Skin of body (tissue), 2 donors: Measurements from ENCODE around the gene DTD1. TPM values are rescaled to one million over a fixed set of nuclear protein-coding genes. Genes with fewer than 3 reads are reported as not detected.
A peak's percentile ranks its signal among the peaks of the same experiment; 100 is the strongest.

Source experiments
- DNase-seq: peaks from one replicate; lab custom pipeline; 2025; lab: John Stamatoyannopoulos, UW
- total RNA-seq: library from RNA; depleted of rRNA; stranded (reverse); fragments of >200 nt; gene quantifications from one replicate; pipeline ENCODE4 v1.2.3, GENCODE V29; 2014

The DTD1 gene, protein sequence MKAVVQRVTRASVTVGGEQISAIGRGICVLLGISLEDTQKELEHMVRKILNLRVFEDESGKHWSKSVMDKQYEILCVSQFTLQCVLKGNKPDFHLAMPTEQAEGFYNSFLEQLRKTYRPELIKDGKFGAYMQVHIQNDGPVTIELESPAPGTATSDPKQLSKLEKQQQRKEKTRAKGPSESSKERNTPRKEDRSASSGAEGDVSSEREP
- 17.2 TPM for total RNA-seq

DNA sequence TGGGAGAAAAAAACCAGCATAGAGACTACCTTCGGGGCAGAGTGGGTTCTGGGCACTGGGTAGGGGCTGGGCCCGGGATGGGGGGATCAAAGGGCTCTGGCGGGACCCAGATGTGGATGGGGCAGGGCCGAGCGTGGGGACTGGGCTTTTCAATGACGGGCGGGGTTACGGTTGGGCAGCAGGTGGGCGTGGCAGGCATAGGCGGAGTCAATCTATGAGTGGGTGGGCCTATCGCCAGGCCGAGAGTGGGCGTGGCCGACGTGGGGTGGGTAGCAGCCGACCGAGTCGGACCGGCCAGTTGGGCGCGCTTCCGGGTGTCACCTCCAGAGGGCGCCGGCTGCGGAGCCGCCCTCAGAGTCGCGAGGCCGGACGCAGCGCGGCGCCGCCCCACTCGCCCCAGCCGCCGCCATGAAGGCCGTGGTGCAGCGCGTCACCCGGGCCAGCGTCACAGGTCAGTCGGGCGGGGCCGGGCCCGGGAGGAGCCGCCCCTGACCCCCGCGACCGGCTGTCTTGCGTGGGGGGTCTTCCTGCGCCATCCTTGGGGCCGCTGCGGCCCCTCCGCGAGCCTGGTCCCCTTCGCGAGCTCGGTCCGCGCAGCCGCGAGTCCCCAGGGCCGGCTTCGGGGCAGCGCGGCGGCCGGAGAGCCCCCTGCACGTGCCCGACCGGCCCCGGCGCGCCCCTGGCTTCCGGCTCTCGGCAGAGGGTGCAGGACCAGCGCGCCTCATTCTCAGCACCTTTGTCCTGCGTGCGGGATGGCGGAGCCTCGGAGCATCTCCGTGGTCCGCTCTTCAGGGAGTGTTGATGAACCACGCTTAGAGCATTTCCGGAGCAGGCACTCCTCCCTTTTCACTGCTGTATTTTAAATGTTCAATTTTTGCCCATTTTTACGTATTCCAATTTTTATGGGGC, at the start of gene DTD1:
TSS of gene DTD1 (plus strand) at position 390 of the 909 bp plus-strand sequence. CDS start at position 409, 19 bp downstream.
- peak; percentile 23 for DNase-seq

DNA sequence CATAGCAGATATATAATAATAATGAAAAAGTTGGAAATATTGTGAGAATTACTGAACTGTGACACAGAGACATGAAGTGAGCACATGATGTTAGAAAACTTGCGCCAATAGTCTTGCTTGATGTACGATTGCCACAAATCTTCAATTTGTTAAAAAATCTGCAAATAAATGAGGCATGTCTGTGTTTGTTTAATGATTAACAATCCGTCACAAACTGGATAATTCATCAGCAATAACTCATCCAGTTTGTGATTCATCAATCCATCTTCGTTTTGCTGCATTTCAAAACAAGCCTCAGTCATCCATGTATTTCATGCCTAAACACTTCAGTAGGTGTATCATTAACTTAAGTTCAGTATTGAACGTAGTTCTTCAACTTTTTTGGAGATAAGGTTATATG, 46.1 kb upstream of the DTD1 start:
- no peak for DNase-seq

DNA sequence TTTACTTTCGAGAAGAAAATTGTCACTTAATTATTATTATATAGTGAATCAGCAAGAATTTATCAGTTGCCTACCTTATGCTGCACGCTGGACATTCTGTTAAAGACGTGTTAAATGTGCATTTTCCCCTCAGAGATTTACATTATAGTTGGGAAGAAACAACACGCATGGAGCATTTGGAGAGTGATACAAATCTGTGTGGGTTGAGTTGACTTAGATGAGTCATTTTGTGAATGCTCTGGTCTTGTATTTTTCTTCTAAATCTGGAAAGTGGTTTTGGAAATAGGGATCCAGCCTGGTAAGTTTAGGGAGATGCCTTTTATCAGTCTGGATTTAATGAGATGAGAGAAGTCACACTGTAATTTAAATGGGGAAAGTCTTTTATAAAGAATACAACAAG, 44.6 kb upstream of the DTD1 start:
- DNase-seq, result no peak

DNA sequence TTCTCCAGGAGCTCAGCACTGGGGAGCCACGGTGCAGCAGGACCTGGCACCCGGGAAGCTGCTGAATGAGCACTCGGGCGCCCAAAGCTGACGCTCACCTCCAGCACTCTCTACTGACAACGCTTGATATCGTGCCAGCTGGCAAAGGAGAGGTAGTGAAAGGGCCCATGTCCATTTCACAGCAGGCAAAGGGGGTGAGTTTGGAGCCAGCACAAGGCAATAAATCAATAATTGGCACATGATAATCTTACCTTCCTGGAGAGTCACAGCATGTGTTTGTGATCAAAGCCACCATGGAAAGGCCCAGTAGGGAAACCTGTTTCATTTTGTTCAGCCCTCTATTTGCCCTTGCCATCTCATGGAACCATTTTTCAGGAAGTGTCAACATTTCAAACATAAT, 43.9 kb upstream of the DTD1 start:
- DNase-seq, result no peak

DNA sequence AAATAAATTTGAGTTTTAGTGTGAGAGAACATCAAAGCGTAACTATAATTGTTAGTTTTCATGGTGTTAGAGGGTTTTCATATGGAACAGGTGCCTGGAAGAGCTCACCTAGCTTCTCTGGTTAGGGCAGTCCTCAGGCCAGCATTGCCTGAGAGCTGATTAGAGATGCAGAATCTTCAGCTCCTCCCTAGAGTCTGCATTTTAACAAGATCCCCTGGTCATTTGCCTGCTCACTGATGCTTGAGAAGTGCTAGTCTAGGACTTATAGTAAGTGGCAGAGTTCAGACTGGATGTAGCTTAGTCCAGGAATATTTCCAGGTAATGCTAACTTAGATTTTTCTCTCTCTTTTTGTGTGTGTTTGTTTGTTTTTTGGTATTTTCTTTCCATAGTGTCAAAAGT, 42.3 kb upstream of the DTD1 start:
- DNase-seq, result no peak

DNA sequence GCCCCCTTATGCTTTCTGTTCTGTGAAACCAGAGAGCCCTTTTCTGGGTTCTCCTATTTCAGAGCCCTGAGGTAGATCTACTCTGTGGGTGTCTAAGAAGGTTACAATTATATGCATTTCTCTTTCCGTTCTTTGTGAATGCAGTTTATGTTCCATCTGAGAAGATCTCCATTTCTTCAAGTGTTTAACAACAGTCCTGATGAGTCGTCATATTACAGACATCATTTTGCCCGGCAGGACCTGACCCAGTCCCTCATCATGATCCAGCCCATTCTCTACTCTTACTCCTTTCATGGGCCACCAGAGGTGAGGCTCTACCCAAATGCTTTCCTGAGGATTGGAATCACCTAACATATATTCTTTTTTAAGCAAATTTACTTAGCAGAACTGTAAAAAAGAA, 39.4 kb upstream of the DTD1 start:
- DNase-seq, result no peak

DNA sequence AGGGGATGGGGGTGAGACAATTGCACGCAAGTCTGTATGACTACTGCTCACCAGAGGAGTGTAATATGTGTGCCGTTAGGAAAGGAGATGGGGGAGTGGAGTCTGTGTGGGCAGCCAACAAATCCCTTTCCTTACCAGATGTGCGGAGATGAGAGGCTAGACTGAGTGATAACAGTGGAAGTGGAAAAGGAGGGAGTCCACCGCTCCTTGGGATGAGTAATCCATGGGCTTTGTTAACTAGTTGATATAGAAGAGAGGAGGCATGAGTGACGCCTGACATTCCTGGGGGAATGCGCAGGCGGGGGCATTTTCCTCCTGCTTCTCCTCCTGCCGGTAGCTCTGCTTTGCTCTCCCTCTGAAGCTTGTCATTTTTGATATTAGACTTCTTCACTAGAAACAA, 34.1 kb upstream of the DTD1 start:
- DNase-seq, result no peak

DNA sequence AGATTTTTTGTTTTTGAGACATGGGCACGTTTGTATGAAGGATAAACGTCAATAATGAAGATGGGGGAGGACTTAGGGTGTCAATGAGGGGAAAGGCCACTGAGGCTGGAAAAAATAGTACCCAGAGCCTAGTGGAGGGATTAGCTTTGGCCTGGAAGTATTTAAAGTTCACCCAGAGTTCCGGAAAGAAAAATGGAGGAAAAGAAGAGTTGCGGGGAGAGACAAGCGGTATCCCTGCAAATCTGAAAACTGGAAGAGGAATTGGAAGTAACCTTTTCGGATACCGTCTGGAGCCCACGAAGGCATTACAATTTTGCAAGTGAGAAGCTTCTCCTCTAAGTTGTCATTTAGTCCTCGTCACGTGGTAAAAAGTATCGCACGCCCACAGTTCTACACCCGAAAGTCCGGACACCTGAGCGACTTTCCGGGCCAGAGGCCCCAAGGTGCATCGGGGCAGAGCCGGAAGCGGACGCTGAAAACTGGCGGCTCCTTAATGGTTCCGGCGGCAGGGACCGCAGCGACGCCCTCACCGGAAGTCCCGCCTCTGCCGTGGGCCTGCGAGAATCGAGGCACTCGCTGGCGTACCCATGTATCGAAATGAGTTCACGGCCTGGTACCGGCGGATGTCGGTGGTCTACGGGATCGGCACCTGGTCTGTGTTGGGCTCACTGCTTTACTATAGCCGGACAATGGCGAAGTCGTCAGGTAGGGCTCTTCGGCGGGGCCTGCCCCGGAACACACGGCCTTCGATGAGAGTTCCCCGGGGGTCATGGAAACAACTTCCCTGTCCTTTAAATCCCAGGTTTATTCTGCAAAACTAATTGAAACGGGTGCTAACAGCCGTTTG, 20.7 kb upstream of the DTD1 start, which contains the start of gene SMIM26:
TSS of gene SMIM26 (plus strand) at position 541 of the 847 bp plus-strand sequence. CDS start at position 588, 47 bp downstream.
- DNase-seq, result peak; percentile 82

DNA sequence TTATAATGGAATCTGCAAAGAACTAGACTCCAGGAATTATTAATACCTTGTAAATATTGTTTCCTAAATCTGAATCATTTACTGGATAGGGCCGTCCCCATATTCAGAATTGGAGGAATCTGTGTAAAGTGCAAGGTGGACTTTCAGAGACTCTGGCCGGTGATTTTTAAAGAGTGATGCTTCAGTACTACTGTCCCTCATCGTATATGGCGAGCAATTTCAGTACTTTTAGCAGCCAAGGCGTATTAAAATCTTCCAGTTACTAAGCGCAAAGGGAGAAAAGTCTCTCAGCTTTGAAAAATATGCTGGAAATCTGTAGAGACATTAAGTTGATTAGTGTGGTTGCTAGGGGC, 20.1 kb upstream of the DTD1 start:
- DNase-seq, result peak; percentile 28

DNA sequence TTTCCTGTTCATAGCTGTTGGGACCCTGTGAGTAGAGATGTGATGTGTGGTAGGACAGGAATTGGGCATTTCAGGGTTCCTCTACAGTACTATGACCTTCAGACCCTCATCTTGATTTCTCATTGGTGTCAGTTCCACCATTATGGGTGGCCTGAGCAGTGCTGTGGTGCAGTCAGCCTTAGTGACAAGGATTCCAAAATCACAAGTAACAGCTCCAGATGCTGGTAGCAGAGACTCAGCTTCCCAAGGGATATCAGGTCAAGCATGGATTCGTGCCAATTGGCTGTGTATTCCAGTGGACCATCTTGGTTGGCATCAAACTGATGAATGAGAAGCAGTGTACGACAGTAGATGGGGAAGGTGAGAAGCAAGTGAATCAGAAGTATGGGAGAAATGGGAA, 16.8 kb upstream of the DTD1 start:
- DNase-seq, result no peak

DNA sequence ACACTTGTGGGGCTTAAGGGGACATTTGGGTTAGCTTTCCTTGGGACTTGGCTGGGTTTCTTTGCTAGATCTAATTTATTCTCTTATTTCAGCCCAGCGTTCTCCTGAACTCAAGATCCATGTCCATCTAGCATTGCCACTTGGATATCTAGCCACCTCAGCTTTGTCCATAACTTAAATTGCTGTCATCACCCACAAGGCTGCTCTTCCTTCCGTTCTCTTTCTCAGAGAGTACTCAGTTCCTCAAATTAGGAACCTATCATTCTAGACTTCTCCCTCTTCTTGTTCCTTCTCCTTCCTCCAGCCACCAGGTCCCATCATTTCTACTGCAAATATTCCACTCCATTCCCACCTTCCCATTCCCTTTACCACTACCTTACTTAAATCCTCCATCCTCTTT, 16.3 kb upstream of the DTD1 start:
- no peak for DNase-seq

DNA sequence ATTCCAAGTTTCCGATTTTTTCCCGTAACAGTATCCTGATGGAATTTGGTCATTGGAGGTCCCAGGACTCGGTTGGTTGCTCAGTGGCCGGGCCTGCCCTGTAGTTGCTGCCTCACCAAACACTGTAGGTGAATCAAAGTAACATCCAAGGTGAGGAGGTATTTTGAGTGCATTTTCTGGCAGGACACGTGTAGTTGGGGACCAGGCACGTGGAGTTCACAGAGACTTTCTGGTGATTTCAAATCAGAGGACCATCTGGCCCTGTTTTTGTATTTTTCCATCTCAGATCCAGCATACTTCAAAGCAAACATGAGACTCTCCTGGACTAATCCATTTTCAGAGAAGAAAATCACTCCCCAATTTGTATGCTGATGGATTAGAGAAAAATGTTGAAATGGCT, 9.9 kb upstream of the DTD1 start:
- DNase-seq, result no peak

DNA sequence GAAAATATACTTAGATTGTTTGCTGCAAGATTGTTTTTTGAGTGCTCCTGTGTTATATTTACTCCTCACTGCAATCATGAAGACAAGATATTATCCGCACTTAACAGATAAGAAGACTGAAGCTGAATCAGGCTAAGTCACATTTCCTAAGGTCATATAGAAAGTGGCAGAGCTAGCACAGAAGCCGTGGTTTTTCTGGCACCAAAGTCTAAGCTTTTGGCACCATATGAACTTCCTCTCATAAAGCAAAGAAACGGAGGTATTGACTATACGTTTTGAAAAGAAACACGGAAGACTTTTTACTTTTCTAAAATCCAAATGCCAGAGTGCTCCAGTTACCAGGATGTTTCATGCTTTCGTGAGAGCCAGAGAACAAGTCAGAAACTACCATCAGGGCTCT, 9.3 kb upstream of the DTD1 start:
- no peak for DNase-seq

DNA sequence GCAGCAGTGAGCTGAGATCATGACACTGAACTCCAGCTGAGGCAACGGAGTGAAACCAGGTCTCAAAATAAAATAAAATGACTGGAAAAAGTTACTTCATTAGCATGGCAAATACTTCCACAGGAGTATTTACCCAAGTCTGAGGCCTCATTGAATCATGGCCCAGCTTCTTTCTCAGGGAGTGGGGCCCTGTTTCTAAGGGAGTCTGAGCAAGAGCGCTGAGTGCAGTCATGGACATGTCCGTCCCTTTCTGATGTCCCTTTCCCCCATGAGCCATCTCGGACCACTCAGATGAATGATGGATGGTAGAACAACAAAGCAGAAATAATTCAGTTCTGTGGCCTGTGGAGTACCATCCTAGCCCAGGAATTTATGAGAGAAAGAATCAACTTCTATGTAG, 7.8 kb upstream of the DTD1 start:
- no peak for DNase-seq

DNA sequence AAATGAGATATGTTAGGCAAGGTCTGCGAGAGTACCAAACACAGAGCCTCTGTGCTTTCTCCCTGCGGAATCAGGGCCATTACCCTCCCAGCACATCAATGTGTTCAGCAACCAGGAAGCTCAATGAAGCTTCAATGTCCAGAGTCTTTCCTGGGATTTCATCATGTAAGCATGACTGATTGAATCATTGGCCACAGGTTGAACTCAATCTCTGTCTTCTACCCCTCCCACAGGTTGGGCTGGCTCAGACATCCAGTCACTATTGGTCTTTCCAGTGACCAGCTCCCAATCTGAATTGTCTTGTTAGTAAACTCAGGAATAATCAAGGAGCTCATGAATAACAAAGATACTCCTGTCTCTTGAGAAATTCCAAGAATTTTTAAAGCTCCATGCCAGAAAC, 2.7 kb upstream of the DTD1 start:
- no peak for DNase-seq

DNA sequence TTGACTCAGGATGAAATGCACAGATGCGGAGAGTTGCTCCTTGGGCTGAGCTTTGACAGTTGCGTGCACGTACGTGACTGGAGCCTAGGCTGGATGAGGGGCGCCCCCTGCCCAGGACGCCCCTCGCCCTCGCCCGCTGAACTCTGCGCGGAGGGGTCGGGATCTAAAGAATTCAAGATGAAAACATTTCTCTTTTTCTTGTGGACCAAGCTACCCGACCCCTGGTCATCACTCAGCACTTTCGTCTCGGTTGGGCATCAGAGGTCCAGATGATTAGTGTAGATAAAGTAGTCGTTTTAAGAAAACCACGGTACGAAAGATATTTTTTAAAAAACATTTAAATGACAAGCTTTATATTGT, 700 bp downstream of the DTD1 start:
- no peak for DNase-seq

DNA sequence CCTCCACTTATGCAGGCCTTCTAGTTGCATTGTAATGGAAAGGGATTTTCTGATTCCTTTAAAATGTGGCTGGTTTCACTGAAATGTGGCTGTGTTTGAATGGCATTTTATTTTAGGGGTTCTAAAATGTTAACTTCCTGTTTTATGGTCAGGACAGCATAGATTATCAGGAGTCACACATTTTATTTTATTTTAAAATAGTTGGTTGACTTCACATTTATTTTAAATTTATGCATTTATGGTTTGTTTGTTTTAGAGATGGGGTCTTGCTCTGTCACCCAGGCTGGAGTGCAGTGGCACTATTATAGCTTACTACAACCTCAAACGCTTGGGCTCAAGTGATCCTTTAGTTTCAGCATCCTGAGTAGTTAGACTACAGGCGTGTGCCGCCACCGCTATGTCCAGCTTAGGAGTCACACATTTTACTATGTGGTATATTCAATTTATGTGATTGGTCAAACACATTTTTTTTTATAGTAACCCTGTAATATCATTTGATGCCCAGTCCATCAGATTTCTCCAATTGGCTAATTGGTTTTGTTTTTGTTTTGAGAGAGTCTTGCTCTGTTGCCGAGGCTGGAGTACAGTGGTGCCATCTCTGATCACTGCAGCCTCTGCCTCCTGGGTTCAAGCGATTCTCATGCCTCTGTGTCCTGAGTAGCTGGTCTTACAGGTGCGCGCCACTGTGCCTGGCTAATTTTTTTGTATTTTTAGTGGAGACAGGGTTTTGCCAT, 2.3 kb downstream of the DTD1 start:
- DNase-seq, result no peak

DNA sequence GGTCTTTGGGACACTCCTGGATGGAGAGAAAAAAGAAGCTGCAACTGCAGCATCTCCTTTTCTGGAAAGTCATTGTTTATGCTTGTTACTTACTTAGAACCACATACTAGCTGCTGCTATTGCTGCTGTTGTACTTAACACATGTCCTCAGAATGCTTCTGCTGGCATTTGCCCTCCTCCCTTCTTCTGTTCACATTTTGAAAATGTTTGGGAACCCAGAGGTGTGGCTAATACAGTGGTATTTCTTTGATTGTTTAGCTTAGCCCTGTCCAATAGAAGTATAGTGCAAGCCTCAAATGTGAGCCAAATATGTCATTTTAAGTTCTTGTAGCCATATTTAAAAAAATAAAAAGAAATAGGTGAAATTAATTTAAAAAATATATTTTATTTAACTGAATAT, 8.4 kb downstream of the DTD1 start:
- DNase-seq, result no peak

DNA sequence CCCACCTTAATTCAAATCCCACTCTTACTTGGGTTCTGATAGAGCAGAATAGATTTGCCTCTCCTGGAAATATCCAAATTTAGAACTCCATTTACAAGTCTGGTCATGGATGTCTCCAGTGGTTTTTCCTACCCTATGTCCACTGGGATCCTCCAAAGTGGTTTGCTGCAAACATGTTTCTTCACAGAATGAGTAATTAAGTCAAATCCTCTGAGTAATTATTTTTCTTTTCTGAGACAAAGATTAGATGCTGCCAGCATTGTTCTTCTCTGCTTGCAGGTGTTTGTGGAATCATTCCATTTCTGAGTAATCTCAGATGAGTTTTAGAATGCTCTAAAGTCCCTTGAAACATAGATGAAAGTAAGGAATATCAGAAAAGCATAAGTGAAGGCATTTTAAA, 21.9 kb downstream of the DTD1 start:
- DNase-seq, result no peak

DNA sequence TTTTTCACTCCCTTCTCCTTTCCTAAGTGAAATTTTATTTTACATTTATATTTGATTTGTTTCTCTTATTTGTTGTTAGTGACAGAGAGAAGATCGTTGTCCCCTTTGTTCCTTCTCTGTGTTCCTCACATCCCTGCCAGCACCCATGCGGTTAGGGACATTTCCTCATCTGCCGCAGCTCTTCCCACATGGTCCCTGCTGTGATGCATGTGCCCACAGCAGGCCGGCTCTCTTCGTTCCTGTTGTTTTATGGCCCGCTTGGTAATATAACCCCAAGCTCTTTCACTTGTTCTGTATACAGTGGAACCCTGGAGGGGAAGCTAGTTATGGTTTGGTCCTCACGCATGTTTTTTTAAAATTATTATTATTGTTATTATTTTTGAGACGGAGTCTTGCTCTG, 23.6 kb downstream of the DTD1 start:
- no peak for DNase-seq

DNA sequence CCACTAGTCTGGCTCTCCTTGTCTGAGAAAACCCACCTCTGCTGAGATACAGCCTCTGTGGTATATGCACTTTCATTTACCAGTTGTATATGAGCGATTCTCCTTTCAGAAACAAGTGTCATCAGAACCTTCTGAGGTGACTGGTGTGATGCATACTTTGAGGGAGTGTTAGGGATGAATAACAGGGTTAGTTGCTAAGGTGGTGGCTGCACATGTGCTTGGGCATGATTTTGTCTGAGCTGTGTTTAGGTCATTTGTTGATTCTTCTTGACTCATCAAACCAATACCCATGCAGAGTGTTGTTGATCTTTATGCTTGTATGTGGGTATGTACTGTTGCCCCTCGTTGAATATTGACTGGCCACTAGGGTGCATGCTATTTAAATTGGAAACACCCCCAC, 25.7 kb downstream of the DTD1 start:
- DNase-seq, result no peak

DNA sequence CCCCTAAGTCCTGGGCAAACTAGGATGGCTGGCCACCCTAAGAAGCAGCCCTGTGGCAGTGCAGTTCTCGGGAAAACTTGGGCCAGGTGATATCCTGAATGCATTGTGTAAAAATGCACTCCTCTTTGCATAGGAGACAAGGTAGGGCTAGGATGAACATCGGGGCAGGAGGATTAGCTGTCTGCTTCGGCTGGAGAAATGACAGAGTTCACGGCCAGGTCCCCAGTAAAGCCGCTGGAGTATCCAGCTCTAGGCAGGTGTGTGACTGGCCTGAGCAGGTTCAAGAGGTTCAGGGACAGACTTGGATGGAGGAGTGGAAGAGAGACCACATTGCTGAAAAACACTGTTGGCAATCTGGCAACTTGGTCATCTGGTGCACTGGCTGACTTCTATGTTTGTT, 26.4 kb downstream of the DTD1 start:
- no peak for DNase-seq
